Measurements from ENCODE around the gene CCDC57. TPM values are rescaled to one million over a fixed set of nuclear protein-coding genes. Genes with fewer than 3 reads are reported as not detected.

CCDC57 gene
- total and polyA plus RNA-seq, 9 of the 15 experiments (the other 6 are each of a cell fraction or from before 2014, with no cell fraction given) = 0.83 to 36.2 (median 13.6) TPM

GRCh38 chr17:82236142-82236971 is 23.7 kb upstream of the CCDC57 start:
- 29% methylated on average over 38 of the region's 44 CpGs for WGBS (ENCODE audit: insufficient coverage, low coverage, missing lambda C conversion rate)
- peak overlapping the region; percentile 77; the same call in 2 of the 3 replicates for H3K27ac ChIP-seq (ENCODE audit: extremely low read depth, low read depth, low read length)
- ChIA-PET POLR2A (interaction anchor here (0.5 to 1.3 kb wide), 11 partner anchors 16 to 163 kb away, joined by 3 to 4 read pairs (median 3); no protein-coding TSS in a partner anchor), CTCF (ENCODE audit: low intra/inter-chr PET ratio) (interaction anchor here (0.6 to 1.5 kb wide), 3 partner anchors 84 to 148 kb away, joined by 3 to 18 read pairs (median 3); no protein-coding TSS in a partner anchor)
- H3K4me2 ChIP-seq (ENCODE audit: insufficient read depth, low read length) = peak overlapping the region; percentile 56
- ATAC-seq (peak; percentile 58), DNase-seq (ENCODE audit: extremely low read depth in 1 of 4, low spot score in 3 of 4) (peak; percentile 72 to 87 (median 76)), FAIRE-seq (peak; percentile 81)
- no peak overlapping the region for H3K4me3 ChIP-seq
- no peaks in the 10 kb centered on the region for H3K9me1 ChIP-seq (ENCODE audit: control insufficient read depth, insufficient read depth, low read length)
- peaks cover 17% of the 10 kb centered on the region; the same call in 2 of the 3 replicates for H3K79me2 ChIP-seq (ENCODE audit: control insufficient read depth, insufficient read depth, low read length)
- H3K4me1 ChIP-seq (replicated peaks in 1 of 2; ENCODE audit: control insufficient read depth in 2 of 2, insufficient read depth in 2 of 2, low read length in 2 of 2) = peaks cover 53 to 97% of the 10 kb centered on the region in 2 experiments
- H3K36me3 ChIP-seq (ENCODE audit: control insufficient read depth, insufficient read depth, low read length) = peaks cover 5% of the 10 kb centered on the region; the same call in 1 of the 3 replicates
- no peaks in the 10 kb centered on the region for H3K27me3 ChIP-seq (ENCODE audit: control insufficient read depth in 2 of 2, insufficient read depth in 2 of 2, low read length in 2 of 2)
- H3K9me3 ChIP-seq (replicated peaks; ENCODE audit: control insufficient read depth, insufficient read depth, low read depth, low read length) = no peaks in the 10 kb centered on the region
- peak overlapping the region; percentile 66 to 90; a peak in 3 of 4 replicates for H3K9ac ChIP-seq (ENCODE audit: insufficient read depth in 1 of 2, low read depth in 2 of 2, low read length in 2 of 2)
- intact Hi-C loops (cut with micrococcal nuclease) (loop anchor here (5.0 kb wide), 1 partner anchor 101 kb away; no protein-coding TSS in a partner anchor), in situ Hi-C loops (cut with MboI) (no loop called here)
- peak overlapping the region; percentile 91 for H2AFZ ChIP-seq (ENCODE audit: low read depth, low read length)
- H4K20me1 ChIP-seq (replicated peaks; ENCODE audit: control insufficient read depth, insufficient read depth, low read length) = 0 out of 2 replicates have a peak, but pooled peaks cover 2% of the 10 kb centered on the region
- no TSS peak for BruUV-seq (replicated peaks)
- no peak for TF ChIP-seq HDAC3 (IDR thresholded peaks at IDR 0.05; ENCODE audit: borderline replicate concordance, partially characterized antibody)
- peak; percentile 35; the same call in 1 of the 2 replicates for TF ChIP-seq PHF8 (IDR thresholded peaks at IDR 0.05; ENCODE audit: borderline replicate concordance, low read length)
- TF ChIP-seq L3MBTL2 (IDR thresholded peaks at IDR 0.05) = peak; percentile 96
- peak; percentile 79; the same call in 1 of the 2 replicates for TF ChIP-seq MTA3 (IDR thresholded peaks at IDR 0.05; ENCODE audit: borderline replicate concordance)
- TF ChIP-seq DMBX1 (CRISPR knock-in tag; IDR thresholded peaks at IDR 0.05; ENCODE audit: borderline replicate concordance) = 0 out of 2 replicates have a peak, but pooled peaks have one; percentile 45
- TF ChIP-seq EP300 (IDR thresholded peaks at IDR 0.05; ENCODE audit: low read length) = no peak
- no peak for TF ChIP-seq ZNF589 (CRISPR knock-in tag; IDR thresholded peaks at IDR 0.05; ENCODE audit: low read depth)
- TF ChIP-seq HMGN3 (IDR thresholded peaks at IDR 0.05; ENCODE audit: borderline replicate concordance, extremely low read depth, insufficient read length, low read depth, low read length) = peak; percentile 36
- TF ChIP-seq DLX4 (CRISPR knock-in tag; IDR thresholded peaks at IDR 0.05) = no peak
- TF ChIP-seq ARID1B (IDR thresholded peaks at IDR 0.05) = 0 out of 2 replicates have a peak, but pooled peaks have one; percentile 32
- no peak for TF ChIP-seq PHB (CRISPR knock-in tag; IDR thresholded peaks at IDR 0.05)
- no peak; the same call in 1 of the 2 replicates for TF ChIP-seq NCOR1 (IDR thresholded peaks at IDR 0.05)
- 0 out of 2 replicates have a peak, but pooled peaks have one; percentile 31 for TF ChIP-seq ZNF609 (CRISPR knock-in tag; IDR thresholded peaks at IDR 0.05; ENCODE audit: borderline replicate concordance)
- no peak for TF ChIP-seq ZNF347 (CRISPR knock-in tag; IDR thresholded peaks at IDR 0.05; ENCODE audit: low read depth)
- peak; percentile 77; the same call in 1 of the 2 replicates for TF ChIP-seq CBX1 (IDR thresholded peaks at IDR 0.05; ENCODE audit: low read depth)
